ENCODE measurements around the gene MAP3K15. TPM values are rescaled to one million over a fixed set of nuclear protein-coding genes. Genes with fewer than 3 reads are reported as not detected.

The MAP3K15 gene
- total and polyA plus RNA-seq, 2 of the 13 experiments (the other 11 are each of a cell fraction or from before 2014, with no cell fraction given) = 3.9 to 6.4 TPM

DNA sequence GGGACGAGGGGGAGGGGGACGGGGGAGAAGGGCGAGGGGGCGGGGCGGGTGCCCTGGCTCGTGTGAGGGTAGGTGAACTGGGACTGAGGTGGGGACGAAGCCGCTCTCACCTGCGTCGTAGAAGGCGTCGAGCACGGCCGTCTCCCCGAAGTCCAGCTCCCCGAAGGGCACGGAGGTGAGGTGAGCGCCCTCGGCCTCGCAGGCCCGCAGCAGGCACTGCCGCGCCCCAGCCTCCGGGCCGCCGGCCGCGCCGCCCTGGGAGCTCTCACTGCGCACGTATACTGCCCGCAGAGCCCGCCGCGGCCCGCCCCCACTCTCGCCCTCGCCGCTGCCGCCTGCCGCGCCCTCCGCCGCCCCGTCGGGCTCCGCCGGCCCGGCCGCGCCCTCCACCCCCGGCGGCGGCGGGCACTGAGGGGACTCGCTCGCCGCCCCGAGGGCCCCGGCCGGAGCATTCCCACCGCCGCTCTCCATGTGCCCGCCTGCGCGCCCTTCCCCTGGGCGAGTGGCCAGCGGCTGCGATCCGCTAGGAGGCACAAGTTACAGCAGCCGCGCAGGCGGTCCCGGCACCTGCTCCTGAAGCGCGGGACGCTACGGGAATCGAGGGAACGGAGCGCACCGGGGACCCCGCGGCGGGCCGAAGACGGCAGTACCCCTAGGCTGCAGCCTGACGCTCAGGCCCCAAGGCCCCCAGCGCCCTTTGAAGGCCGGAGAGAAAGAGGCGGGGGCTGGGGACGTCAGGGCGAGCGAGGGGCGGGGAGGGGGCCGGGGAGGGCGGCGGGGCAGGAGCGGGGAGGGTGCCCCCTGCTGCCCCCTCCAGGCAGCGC lies at the start of gene MAP3K15 (continued):
- TF ChIP-seq, protein P1, sequence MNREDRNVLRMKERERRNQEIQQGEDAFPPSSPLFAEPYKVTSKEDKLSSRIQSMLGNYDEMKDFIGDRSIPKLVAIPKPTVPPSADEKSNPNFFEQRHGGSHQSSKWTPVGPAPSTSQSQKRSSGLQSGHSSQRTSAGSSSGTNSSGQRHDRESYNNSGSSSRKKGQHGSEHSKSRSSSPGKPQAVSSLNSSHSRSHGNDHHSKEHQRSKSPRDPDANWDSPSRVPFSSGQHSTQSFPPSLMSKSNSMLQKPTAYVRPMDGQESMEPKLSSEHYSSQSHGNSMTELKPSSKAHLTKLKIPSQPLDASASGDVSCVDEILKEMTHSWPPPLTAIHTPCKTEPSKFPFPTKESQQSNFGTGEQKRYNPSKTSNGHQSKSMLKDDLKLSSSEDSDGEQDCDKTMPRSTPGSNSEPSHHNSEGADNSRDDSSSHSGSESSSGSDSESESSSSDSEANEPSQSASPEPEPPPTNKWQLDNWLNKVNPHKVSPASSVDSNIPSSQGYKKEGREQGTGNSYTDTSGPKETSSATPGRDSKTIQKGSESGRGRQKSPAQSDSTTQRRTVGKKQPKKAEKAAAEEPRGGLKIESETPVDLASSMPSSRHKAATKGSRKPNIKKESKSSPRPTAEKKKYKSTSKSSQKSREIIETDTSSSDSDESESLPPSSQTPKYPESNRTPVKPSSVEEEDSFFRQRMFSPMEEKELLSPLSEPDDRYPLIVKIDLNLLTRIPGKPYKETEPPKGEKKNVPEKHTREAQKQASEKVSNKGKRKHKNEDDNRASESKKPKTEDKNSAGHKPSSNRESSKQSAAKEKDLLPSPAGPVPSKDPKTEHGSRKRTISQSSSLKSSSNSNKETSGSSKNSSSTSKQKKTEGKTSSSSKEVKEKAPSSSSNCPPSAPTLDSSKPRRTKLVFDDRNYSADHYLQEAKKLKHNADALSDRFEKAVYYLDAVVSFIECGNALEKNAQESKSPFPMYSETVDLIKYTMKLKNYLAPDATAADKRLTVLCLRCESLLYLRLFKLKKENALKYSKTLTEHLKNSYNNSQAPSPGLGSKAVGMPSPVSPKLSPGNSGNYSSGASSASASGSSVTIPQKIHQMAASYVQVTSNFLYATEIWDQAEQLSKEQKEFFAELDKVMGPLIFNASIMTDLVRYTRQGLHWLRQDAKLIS (CRISPR knock-in tag; IDR thresholded peaks at IDR 0.05) = no peak
- TF ChIP-seq, protein P2, sequence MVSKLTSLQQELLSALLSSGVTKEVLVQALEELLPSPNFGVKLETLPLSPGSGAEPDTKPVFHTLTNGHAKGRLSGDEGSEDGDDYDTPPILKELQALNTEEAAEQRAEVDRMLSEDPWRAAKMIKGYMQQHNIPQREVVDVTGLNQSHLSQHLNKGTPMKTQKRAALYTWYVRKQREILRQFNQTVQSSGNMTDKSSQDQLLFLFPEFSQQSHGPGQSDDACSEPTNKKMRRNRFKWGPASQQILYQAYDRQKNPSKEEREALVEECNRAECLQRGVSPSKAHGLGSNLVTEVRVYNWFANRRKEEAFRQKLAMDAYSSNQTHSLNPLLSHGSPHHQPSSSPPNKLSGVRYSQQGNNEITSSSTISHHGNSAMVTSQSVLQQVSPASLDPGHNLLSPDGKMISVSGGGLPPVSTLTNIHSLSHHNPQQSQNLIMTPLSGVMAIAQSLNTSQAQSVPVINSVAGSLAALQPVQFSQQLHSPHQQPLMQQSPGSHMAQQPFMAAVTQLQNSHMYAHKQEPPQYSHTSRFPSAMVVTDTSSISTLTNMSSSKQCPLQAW (CRISPR knock-in tag; IDR thresholded peaks at IDR 0.05) = no peak
- TF ChIP-seq CBX5 (CRISPR knock-in tag; IDR thresholded peaks at IDR 0.05; ENCODE audit: borderline replicate concordance) (no peak), IKZF4 (CRISPR knock-in tag; IDR thresholded peaks at IDR 0.05; ENCODE audit: borderline replicate concordance, low read depth, not compliant biosample characterization) (peak; percentile 67), HNRNPK (IDR thresholded peaks at IDR 0.05; ENCODE audit: low read depth, low read length, poor library complexity, severe bottlenecking) (peak; percentile 84), DNMT1 (CRISPR knock-in tag; IDR thresholded peaks at IDR 0.05) (no peak), RFX5 (IDR thresholded peaks at IDR 0.05; ENCODE audit: low read depth, low read length) (no peak), TBL1XR1 (IDR thresholded peaks at IDR 0.05; ENCODE audit: borderline replicate concordance, low read length, partially characterized antibody) (no peak), GATAD2A (CRISPR knock-in tag; IDR thresholded peaks at IDR 0.05) (no peak), HMG20A (CRISPR knock-in tag; IDR thresholded peaks at IDR 0.05; ENCODE audit: borderline replicate concordance) (no peak), ZNF740 (CRISPR knock-in tag; IDR thresholded peaks at IDR 0.05) (no peak), FOXJ3 (CRISPR knock-in tag; IDR thresholded peaks at IDR 0.05; ENCODE audit: borderline replicate concordance) (no peak), RBFOX2 (IDR thresholded peaks at IDR 0.05; ENCODE audit: low read depth, low read length) (peak; percentile 70), SATB2 (CRISPR knock-in tag; IDR thresholded peaks at IDR 0.05) (no peak), HNRNPLL (IDR thresholded peaks at IDR 0.05; ENCODE audit: low read depth, low read length, poor library complexity, severe bottlenecking) (peak; percentile 87), KDM2A (CRISPR knock-in tag; IDR thresholded peaks at IDR 0.05; ENCODE audit: borderline replicate concordance, low read depth) (peak; percentile 48; the same call in 1 of the 2 replicates), MXD3 (CRISPR knock-in tag; IDR thresholded peaks at IDR 0.05) (0 out of 2 replicates have a peak, but pooled peaks have one; percentile 19), PHF8 (CRISPR knock-in tag; IDR thresholded peaks at IDR 0.05) (peak; percentile 79), EP300 (IDR thresholded peaks at IDR 0.05; ENCODE audit: low read depth in 2 of 2, low read length in 2 of 2) (no peak), EP300 (CRISPR knock-in tag; IDR thresholded peaks at IDR 0.05; ENCODE audit: borderline replicate concordance) (no peak), MYC (CRISPR knock-in tag; IDR thresholded peaks at IDR 0.05; ENCODE audit: borderline replicate concordance) (peak; percentile 50; the same call in 1 of the 2 replicates), ZNF143 (CRISPR knock-in tag; IDR thresholded peaks at IDR 0.05) (no peak), ZNF563 (CRISPR knock-in tag; IDR thresholded peaks at IDR 0.05) (0 out of 2 replicates have a peak, but pooled peaks have one; percentile 35), ZBTB8A (CRISPR knock-in tag; IDR thresholded peaks at IDR 0.05; ENCODE audit: borderline replicate concordance, low read depth) (no peak)
